ENCODE results near the gene ATP2B2.

GRCh38 chr3:10379161-10379560 is 126.2 kb downstream of the ATP2B2 start:
- TF ChIP-seq ZNF433 (tag by site-specific recombination; IDR thresholded peaks at IDR 0.05; ENCODE audit: low read depth) = no peak
- no peak for TF ChIP-seq ZNF248 (tag by site-specific recombination; IDR thresholded peaks at IDR 0.05)
